GM12892 (cell line): ENCODE data around the gene CLSTN2.

ENCODE experiments used
- POLR2A ChIP-seq: IDR thresholded peaks from 2 replicates; pipeline ENCODE4 v1.6.1; 2011; ENCODE audit warnings: low read depth, low read length, control low read depth
- POLR2AphosphoS5 ChIP-seq: IDR thresholded peaks from 2 replicates; pipeline ENCODE4 v1.6.1; 2011; ENCODE audit warnings: low read depth, low read length, control low read depth

- TF ChIP-seq POLR2A, result no peak
- no peak for TF ChIP-seq POLR2AphosphoS5
Observed at GRCh38 chr3:140250945-140251344, 316.0 kb downstream of the CLSTN2 start.
